Caco-2 (cell line): Measurements from ENCODE around the gene PEF1. TPM values are rescaled to one million over a fixed set of nuclear protein-coding genes. Genes with fewer than 3 reads are reported as not detected.
"Not testable (repeated sequence)": the region's sequence is repeated elsewhere in the genome, so short reads cannot be mapped to it uniquely, and the experiment has no call there.

Experiments
- BruUV-seq: library from RNA; stranded (reverse); fragments of 400-500 nt; replicated peaks from 2 replicates; lab custom pipeline; 2021; lab: Mats Ljungman, UMichigan
- CTCF ChIA-PET: fragments of 300-600 bp; sonication (Branson Sonifier 250); formaldehyde crosslinking; loops from one replicate; lab custom pipeline; 2022; ENCODE audit warnings: antibody characterized with exemption; lab: Charles Lee
- POLR2A ChIA-PET: fragments of 300-600 bp; sonication (Branson Sonifier 250); formaldehyde crosslinking; loops from one replicate; lab custom pipeline; 2022; ENCODE audit warnings: antibody characterized with exemption; lab: Charles Lee
- DNase-seq, 2 experiments: peaks; one replicate each; pipeline versions ENCODE4 v3.0.0 to v3.0.0-alpha.2; 2020 to 2022
- H3K27me3 ChIP-seq: replicated peaks from 2 replicates; pipeline ENCODE4 v1.6.0; 2011; ENCODE audit warnings: low read length; ENCODE audit not compliant: control insufficient read depth, insufficient read depth
- H3K36me3 ChIP-seq: 2 replicates; pipeline ENCODE4 v1.5.1; 2011; ENCODE audit warnings: low read length; ENCODE audit not compliant: control insufficient read depth, insufficient read depth
- H3K4me1 ChIP-seq: fragments of 250-450 bp; sonication (Bioruptor Pico); 2 replicates; pipeline ENCODE4 v1.5.1; 2020; ENCODE audit warnings: mild to moderate bottlenecking
- H3K4me3 ChIP-seq: 2 replicates; pipeline ENCODE4 v1.5.1; 2011; ENCODE audit warnings: low read depth, mild to moderate bottlenecking, control low read depth, low read length
- H3K9me3 ChIP-seq: fragments of 250-450 bp; sonication (Bioruptor Pico); 2 replicates; pipeline ENCODE4 v1.5.1; 2020; ENCODE audit warnings: mild to moderate bottlenecking, moderate library complexity
- H3K27ac Mint-ChIP-seq: one replicate; pipeline ENCODE4 v1.8.0; 2022; ENCODE audit warnings: mixed read lengths; ENCODE audit not compliant: unreplicated experiment
- H3K27me3 Mint-ChIP-seq: one replicate; pipeline ENCODE4 v1.8.0; 2022; ENCODE audit warnings: mixed read lengths; ENCODE audit not compliant: insufficient read depth, unreplicated experiment
- H3K36me3 Mint-ChIP-seq: one replicate; pipeline ENCODE4 v1.8.0; 2022; ENCODE audit warnings: mild to moderate bottlenecking, mixed read lengths; ENCODE audit not compliant: insufficient read depth, unreplicated experiment
- H3K4me1 Mint-ChIP-seq: one replicate; pipeline ENCODE4 v1.8.0; 2022; ENCODE audit warnings: low read depth, mixed read lengths; ENCODE audit not compliant: unreplicated experiment
- H3K4me3 Mint-ChIP-seq: one replicate; pipeline ENCODE4 v1.8.0; 2022; ENCODE audit warnings: mild to moderate bottlenecking, moderate library complexity, mixed read lengths; ENCODE audit not compliant: unreplicated experiment
- H3K9me3 Mint-ChIP-seq: one replicate; pipeline ENCODE4 v1.8.0; 2022; ENCODE audit warnings: mixed read lengths; ENCODE audit not compliant: unreplicated experiment
- intact Hi-C: fragments of 100-400 bp; cut with micrococcal nuclease; formaldehyde crosslinking; loops from one replicate; pipeline ENCODE4 v1.10.0; 2022; ENCODE audit not compliant: unreplicated experiment
- total RNA-seq: library from RNA; stranded (reverse); gene quantifications from 2 replicates; pipeline ENCODE4 v1.2.3, GENCODE V29; 2022
- TF ChIP-seq, protein P1 (sequence below), 2 experiments: fragments of 200-600 bp in 1 of 2; IDR thresholded peaks; 1 replicate in 1 of 2; 2 replicates in 1 of 2; pipeline versions ENCODE4 v1.5.1 to v1.8.0; 2011 to 2022; ENCODE audit warnings: antibody characterized with exemption in 1 of 2, control low read depth in 1 of 2, inconsistent platforms in 1 of 2, low read depth in 1 of 2, low read length in 1 of 2, mild to moderate bottlenecking in 1 of 2, moderate library complexity in 1 of 2; ENCODE audit not compliant: insufficient read depth in 1 of 2, severe bottlenecking in 1 of 2, unreplicated experiment in 1 of 2

The PEF1 gene
- total RNA-seq, 1 experiment from 2014 or later, result 22.1 TPM

GRCh38 chr1:31587720-31588423 lies 56.8 kb downstream of the PEF1 start:
- Mint-ChIP-seq H3K27me3 (no peaks in the 10 kb centered on the region), H3K36me3 (peaks cover 49% of the 10 kb centered on the region), H3K27ac (no peak overlapping the region), H3K4me1 (peaks cover 13% of the 10 kb centered on the region), H3K4me3 (no peak overlapping the region), H3K9me3 (no peaks in the 10 kb centered on the region)
- TF ChIP-seq, protein P1, sequence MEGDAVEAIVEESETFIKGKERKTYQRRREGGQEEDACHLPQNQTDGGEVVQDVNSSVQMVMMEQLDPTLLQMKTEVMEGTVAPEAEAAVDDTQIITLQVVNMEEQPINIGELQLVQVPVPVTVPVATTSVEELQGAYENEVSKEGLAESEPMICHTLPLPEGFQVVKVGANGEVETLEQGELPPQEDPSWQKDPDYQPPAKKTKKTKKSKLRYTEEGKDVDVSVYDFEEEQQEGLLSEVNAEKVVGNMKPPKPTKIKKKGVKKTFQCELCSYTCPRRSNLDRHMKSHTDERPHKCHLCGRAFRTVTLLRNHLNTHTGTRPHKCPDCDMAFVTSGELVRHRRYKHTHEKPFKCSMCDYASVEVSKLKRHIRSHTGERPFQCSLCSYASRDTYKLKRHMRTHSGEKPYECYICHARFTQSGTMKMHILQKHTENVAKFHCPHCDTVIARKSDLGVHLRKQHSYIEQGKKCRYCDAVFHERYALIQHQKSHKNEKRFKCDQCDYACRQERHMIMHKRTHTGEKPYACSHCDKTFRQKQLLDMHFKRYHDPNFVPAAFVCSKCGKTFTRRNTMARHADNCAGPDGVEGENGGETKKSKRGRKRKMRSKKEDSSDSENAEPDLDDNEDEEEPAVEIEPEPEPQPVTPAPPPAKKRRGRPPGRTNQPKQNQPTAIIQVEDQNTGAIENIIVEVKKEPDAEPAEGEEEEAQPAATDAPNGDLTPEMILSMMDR (IDR thresholded peaks at IDR 0.05; ENCODE audit: insufficient read depth in 1 of 2, low read depth in 1 of 2, low read length in 1 of 2, severe bottlenecking in 1 of 2, unreplicated experiment in 1 of 2), result peak; percentile 33 to 39
- CTCF ChIA-PET, result no interaction called here
- Histone ChIP-seq H3K4me1 (peaks cover 23% of the 10 kb centered on the region), H3K36me3 (no peaks in the 10 kb centered on the region), H3K4me3 (no peak overlapping the region), H3K27me3 (no peaks in the 10 kb centered on the region), H3K9me3 (no peaks in the 10 kb centered on the region)
- no TSS peak for BruUV-seq
- no peak for DNase-seq
- POLR2A ChIA-PET, result interaction anchor here (0.6 kb wide), 1 partner anchor 13 kb away, joined by 4 read pairs; no protein-coding TSS in a partner anchor
- intact Hi-C loops, result no loop called here

DNA sequence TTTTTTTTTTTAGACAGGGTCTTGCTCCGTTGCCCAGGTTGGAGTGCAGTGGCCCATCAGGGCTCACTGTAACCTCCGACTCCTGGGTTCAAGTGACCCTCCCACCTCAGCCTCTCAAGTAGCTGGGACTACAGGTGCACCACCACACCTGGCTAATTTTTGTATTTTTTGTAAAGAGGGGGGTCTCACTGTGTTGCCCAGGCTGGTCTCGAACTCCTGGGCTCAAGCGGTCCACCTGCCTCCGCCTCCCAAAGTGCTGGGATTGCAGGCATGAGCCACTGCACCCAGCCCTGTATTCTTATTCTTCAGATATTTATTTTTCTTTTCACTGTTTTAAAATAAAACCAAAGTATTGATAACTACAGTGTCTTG lies 57.4 kb downstream of the PEF1 start:
- POLR2A ChIA-PET, result interaction anchor here (0.6 kb wide), 1 partner anchor 13 kb away, joined by 4 read pairs; no protein-coding TSS in a partner anchor
- H3K4me1 Mint-ChIP-seq, result peaks cover 18% of the 10 kb centered on the region
- peaks cover 23% of the 10 kb centered on the region for H3K4me1 ChIP-seq
- H3K9me3 Mint-ChIP-seq, intact Hi-C loops, H3K27me3 Mint-ChIP-seq, H3K9me3 ChIP-seq, CTCF ChIA-PET, H3K4me3 ChIP-seq, DNase-seq, H3K36me3 ChIP-seq, BruUV-seq, H3K4me3 Mint-ChIP-seq, H3K27ac Mint-ChIP-seq, H3K27me3 ChIP-seq: not testable (repeated sequence)
- peaks cover 54% of the 10 kb centered on the region for H3K36me3 Mint-ChIP-seq

DNA sequence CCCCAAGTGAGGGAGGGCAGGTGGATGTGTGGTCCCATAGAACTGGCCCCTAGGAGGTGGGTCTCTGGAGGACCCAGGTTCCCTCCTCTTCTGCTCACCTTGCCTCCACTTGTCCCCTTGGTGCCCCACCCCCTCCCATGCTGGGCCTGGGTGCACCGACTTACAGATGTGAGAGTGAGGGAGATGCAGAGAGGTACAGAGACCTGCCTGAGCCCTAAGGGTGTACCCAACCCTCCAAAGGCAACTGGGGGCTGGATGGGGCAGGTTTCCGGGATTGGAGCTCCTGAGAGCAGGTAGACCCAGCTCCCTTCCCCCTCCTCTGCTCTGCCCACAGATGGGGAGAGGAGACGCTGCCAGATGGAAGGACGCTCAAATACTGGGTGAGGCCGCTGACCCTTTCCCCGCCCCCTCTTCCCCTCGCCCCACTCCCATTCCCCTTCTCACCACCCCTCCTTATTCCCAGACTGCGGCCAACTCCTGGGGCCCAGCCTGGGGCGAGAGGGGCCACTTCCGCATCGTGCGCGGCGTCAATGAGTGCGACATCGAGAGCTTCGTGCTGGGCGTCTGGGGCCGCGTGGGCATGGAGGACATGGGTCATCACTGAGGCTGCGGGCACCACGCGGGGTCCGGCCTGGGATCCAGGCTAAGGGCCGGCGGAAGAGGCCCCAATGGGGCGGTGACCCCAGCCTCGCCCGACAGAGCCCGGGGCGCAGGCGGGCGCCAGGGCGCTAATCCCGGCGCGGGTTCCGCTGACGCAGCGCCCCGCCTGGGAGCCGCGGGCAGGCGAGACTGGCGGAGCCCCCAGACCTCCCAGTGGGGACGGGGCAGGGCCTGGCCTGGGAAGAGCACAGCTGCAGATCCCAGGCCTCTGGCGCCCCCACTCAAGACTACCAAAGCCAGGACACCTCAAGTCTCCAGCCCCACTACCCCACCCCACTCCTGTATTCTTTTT lies 58.0 kb downstream of the PEF1 start:
- TF ChIP-seq, protein P1 (IDR thresholded peaks at IDR 0.05; ENCODE audit: insufficient read depth in 1 of 2, low read depth in 1 of 2, low read length in 1 of 2, severe bottlenecking in 1 of 2, unreplicated experiment in 1 of 2), result no peak
- BruUV-seq, result no TSS peak
- Mint-ChIP-seq H3K27ac (no peak overlapping the region), H3K36me3 (peaks cover 61% of the 10 kb centered on the region), H3K9me3 (no peaks in the 10 kb centered on the region), H3K27me3 (no peaks in the 10 kb centered on the region), H3K4me3 (no peak overlapping the region), H3K4me1 (peaks cover 14% of the 10 kb centered on the region)
- H3K9me3 ChIP-seq, result no peaks in the 10 kb centered on the region
- H3K36me3 ChIP-seq, result no peaks in the 10 kb centered on the region
- no peaks in the 10 kb centered on the region for H3K27me3 ChIP-seq
- ChIA-PET POLR2A (interaction anchor here (0.6 kb wide), 1 partner anchor 12 kb away, joined by 4 read pairs; no protein-coding TSS in a partner anchor), CTCF (no interaction called here)
- H3K4me3 ChIP-seq, result no peak overlapping the region
- peaks cover 20% of the 10 kb centered on the region for H3K4me1 ChIP-seq
- intact Hi-C loops, result no loop called here
- no peak for DNase-seq
